SU-DHL-6 (cell line): Measurements from ENCODE around the gene ANO7.

Experiments
- H2AFZ ChIP-seq: fragments of 200-600 bp; sonication (generic); 2 replicates; pipeline ENCODE4 v1.6.1; 2014; ENCODE audit warnings: low read depth, mild to moderate bottlenecking, moderate library complexity, mixed read lengths, antibody characterized with exemption, low read length; ENCODE audit not compliant: severe bottlenecking
- H3F3A ChIP-seq: fragments of 200-600 bp; shearing (Covaris generic); 2 replicates; pipeline ENCODE4 v1.6.0; 2016; ENCODE audit warnings: antibody characterized with exemption, mild to moderate bottlenecking; ENCODE audit not compliant: insufficient read depth
- H3K27ac ChIP-seq: fragments of 200-600 bp; sonication (generic); 2 replicates; pipeline ENCODE4 v1.5.1; 2016; ENCODE audit warnings: low read depth, mild to moderate bottlenecking, low read length, moderate library complexity, mixed read lengths
- H3K27me3 ChIP-seq: fragments of 200-600 bp; sonication (generic), shearing (Covaris generic); 2 replicates; pipeline ENCODE4 v1.6.0; 2014; ENCODE audit warnings: mild to moderate bottlenecking, low read length
- H3K36me3 ChIP-seq: fragments of 200-600 bp; sonication (generic); 2 replicates; pipeline ENCODE4 v1.6.1; 2014; ENCODE audit warnings: mild to moderate bottlenecking, low read length, mixed read lengths
- H3K4me2 ChIP-seq: fragments of 300-600, 200-600 bp; shearing (Covaris generic), sonication (generic); 2 replicates; pipeline ENCODE4 v1.6.0; 2014; ENCODE audit warnings: low read length, low read depth, mild to moderate bottlenecking; ENCODE audit not compliant: poor library complexity, severe bottlenecking
- H3K4me3 ChIP-seq: fragments of 200-600 bp; sonication (generic); 2 replicates; pipeline ENCODE4 v1.5.1; 2014; ENCODE audit warnings: antibody characterized with exemption, low read length, mild to moderate bottlenecking, mixed read lengths; ENCODE audit not compliant: insufficient read depth, poor library complexity, severe bottlenecking
- H3K79me2 ChIP-seq: fragments of 200-600 bp; sonication (generic); 2 replicates; pipeline ENCODE4 v1.6.1; 2014; ENCODE audit warnings: mild to moderate bottlenecking, low read length, moderate library complexity; ENCODE audit not compliant: insufficient read depth
- H3K9ac ChIP-seq: fragments of 200-600 bp; sonication (generic); 2 replicates; pipeline ENCODE4 v1.7.0; 2014; ENCODE audit warnings: mild to moderate bottlenecking, low read length
- H3K9me2 ChIP-seq: fragments of 200-600 bp; sonication (generic); replicated peaks from 2 replicates; pipeline ENCODE4 v1.6.1; 2014; ENCODE audit warnings: low read length; ENCODE audit not compliant: insufficient read depth
- H3K9me3 ChIP-seq: fragments of 200-600 bp; sonication (generic); 2 replicates; pipeline ENCODE4 v1.6.1; 2014; ENCODE audit warnings: low read length, mixed read lengths; ENCODE audit not compliant: insufficient read depth
- H4K20me1 ChIP-seq: fragments of 200-600 bp; sonication (generic); 2 replicates; pipeline ENCODE4 v1.6.1; 2014; ENCODE audit warnings: low read depth, mild to moderate bottlenecking, antibody characterized with exemption, low read length, moderate library complexity, mixed read lengths
- EZH2phosphoT487 ChIP-seq: fragments of 200-600 bp; sonication (generic), shearing (Covaris generic); conservative IDR thresholded peaks from 2 replicates; pipeline ENCODE4 v1.6.1; 2018; ENCODE audit warnings: mild to moderate bottlenecking, antibody characterized with exemption, low read length, moderate library complexity, mixed read lengths
- TF ChIP-seq, protein P1 (sequence below): fragments of 200-600 bp; sonication (generic); IDR thresholded peaks from one replicate; pipeline ENCODE4 v1.5.1; 2017; ENCODE audit warnings: antibody characterized with exemption, mild to moderate bottlenecking, low read length, moderate library complexity; ENCODE audit not compliant: insufficient read depth, poor library complexity, severe bottlenecking

Gene ANO7

DNA sequence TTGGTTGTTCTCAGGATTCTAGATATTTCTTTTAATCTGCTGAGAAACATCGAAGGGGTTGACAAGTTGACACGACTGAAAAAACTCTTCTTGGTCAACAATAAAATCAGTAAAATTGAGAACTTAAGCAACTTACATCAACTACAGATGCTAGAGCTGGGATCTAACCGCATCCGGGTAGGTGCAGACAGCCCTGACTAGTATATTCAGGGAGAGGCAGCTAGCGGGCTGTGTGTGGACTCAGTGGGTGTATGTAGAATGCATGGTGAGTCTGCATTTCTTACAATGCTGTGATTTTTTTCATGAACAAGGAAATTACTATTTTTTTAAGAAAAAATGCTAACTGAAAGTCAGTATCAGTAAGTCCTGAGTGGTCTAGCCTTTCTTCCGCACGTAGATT, 28.2 kb upstream of the ANO7 start:
- Histone ChIP-seq H3K9me3 (no peaks in the 10 kb centered on the region), H3K27me3 (no peaks in the 10 kb centered on the region), H3K36me3 (no peaks in the 10 kb centered on the region), H2AFZ (no peak overlapping the region), H3K9ac (no peak overlapping the region), H3F3A (no peaks in the 10 kb centered on the region), H3K9me2 (no peaks in the 10 kb centered on the region), H3K79me2 (no peaks in the 10 kb centered on the region), H3K27ac (no peak overlapping the region), H3K4me2 (no peak overlapping the region), H3K4me3 (no peak overlapping the region), H4K20me1 (no peaks in the 10 kb centered on the region)
- TF ChIP-seq, protein P1, sequence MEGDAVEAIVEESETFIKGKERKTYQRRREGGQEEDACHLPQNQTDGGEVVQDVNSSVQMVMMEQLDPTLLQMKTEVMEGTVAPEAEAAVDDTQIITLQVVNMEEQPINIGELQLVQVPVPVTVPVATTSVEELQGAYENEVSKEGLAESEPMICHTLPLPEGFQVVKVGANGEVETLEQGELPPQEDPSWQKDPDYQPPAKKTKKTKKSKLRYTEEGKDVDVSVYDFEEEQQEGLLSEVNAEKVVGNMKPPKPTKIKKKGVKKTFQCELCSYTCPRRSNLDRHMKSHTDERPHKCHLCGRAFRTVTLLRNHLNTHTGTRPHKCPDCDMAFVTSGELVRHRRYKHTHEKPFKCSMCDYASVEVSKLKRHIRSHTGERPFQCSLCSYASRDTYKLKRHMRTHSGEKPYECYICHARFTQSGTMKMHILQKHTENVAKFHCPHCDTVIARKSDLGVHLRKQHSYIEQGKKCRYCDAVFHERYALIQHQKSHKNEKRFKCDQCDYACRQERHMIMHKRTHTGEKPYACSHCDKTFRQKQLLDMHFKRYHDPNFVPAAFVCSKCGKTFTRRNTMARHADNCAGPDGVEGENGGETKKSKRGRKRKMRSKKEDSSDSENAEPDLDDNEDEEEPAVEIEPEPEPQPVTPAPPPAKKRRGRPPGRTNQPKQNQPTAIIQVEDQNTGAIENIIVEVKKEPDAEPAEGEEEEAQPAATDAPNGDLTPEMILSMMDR: no peak
- TF ChIP-seq EZH2phosphoT487: no peak

DNA sequence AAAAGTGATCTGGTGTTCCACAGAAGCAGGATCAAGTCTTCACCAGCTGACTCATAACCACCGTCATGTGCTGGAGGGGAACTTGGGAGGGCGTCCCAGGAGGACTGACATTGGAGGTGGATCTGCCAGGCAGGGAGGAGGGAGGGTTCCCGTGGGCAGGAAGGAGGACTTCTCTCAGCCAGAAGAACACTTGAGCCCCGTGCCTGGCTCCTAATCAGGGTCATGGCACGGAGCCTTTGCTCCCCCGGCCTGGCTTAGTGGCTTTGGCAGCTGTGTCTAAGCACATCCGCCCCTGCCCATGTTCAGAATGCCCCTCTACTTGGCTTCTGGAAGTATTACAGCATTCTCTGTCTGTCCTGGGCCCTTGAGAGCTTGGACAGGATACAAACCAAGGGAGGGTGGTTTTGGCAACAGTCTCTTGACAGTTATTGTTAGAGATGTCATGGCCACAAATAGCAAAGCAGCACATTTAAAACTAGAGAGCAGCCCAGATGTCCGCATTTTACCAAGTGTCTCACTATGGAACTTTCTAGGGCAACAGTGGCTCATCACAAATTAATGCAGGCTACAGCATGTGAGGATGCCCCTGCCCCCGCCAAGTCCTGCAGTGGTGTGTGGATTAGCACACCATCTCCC, 26.7 kb upstream of the ANO7 start:
- TF ChIP-seq EZH2phosphoT487: no peak
- TF ChIP-seq, protein P1: no peak
- Histone ChIP-seq H3K36me3 (no peaks in the 10 kb centered on the region), H3F3A (no peaks in the 10 kb centered on the region), H3K9me3 (no peaks in the 10 kb centered on the region), H3K9ac (no peak overlapping the region), H3K27me3 (no peaks in the 10 kb centered on the region), H4K20me1 (no peaks in the 10 kb centered on the region), H3K4me2 (no peak overlapping the region), H2AFZ (no peak overlapping the region), H3K79me2 (no peaks in the 10 kb centered on the region), H3K4me3 (no peak overlapping the region), H3K27ac (no peak overlapping the region), H3K9me2 (no peaks in the 10 kb centered on the region)

DNA sequence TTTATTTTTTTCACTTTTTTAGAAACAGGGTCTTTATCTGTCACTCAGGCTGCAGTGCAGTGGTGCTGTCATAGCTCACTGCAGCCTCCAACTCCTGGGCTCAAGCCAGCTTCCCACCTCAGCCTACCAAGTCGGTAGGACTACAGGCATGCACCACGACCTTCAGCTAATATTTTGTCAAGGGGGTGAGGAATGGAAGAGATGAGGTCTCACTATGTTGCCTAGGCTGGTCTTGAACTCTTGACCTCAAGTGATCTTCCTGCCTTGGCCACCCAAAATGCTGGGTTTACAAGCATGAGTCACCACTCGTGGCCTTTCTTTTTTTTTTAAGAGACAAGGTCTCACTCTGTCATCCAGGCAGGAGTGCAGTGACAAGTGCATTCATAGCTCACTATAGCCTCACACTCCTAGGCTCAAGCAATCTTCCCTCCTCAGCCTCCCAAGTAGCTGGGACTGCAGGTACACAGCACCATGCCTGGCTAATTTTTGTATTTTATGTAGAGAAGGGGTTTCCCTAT, 24.8 kb upstream of the ANO7 start:
- no peak overlapping the region for H3K27ac ChIP-seq
- no peaks in the 10 kb centered on the region for H3K27me3 ChIP-seq
- no peaks in the 10 kb centered on the region for H3K36me3 ChIP-seq
- H3K9ac ChIP-seq: no peak overlapping the region
- no peak overlapping the region for H2AFZ ChIP-seq
- TF ChIP-seq, protein P1: no peak
- TF ChIP-seq EZH2phosphoT487: no peak
- no peaks in the 10 kb centered on the region for H3K9me2 ChIP-seq
- no peaks in the 10 kb centered on the region for H3K9me3 ChIP-seq
- H3K79me2 ChIP-seq: no peaks in the 10 kb centered on the region
- no peaks in the 10 kb centered on the region for H3F3A ChIP-seq
- no peak overlapping the region for H3K4me2 ChIP-seq
- no peak overlapping the region for H3K4me3 ChIP-seq
- H4K20me1 ChIP-seq: no peaks in the 10 kb centered on the region
